Bronchial epithelial cell (primary cell): Measurements from ENCODE around the gene LCOR. TPM values are rescaled to one million over a fixed set of nuclear protein-coding genes. Genes with fewer than 3 reads are reported as not detected.
A peak's percentile ranks its signal among the peaks of the same experiment; 100 is the strongest.

Source experiments
- DNase-seq: peaks from one replicate; pipeline ENCODE4 v3.0.0-alpha.2; 2010; ENCODE audit warnings: low read depth
- FAIRE-seq: peaks from 2 replicates; lab custom pipeline; 2011; peaks lifted over from hg19 to GRCh38; lab: Jason Lieb, UNC
- H3K27me3 ChIP-seq: 2 replicates; pipeline ENCODE4 v1.5.1; 2011; ENCODE audit warnings: low read length; ENCODE audit not compliant: control insufficient read depth, insufficient read depth
- H3K36me3 ChIP-seq: 2 replicates; pipeline ENCODE4 v1.5.1; 2011; ENCODE audit warnings: low read length; ENCODE audit not compliant: control insufficient read depth, insufficient read depth
- H3K4me3 ChIP-seq: 2 replicates; pipeline ENCODE4 v1.5.1; 2011; ENCODE audit warnings: mild to moderate bottlenecking, low read depth, low read length, control low read depth
- total RNA-seq: library from RNA; depleted of rRNA; stranded (reverse); fragments of >200 nt; gene quantifications from 2 replicates; pipeline ENCODE4 v1.2.1, GENCODE V29; 2014
- TF ChIP-seq, protein P1 (sequence below): IDR thresholded peaks from 2 replicates; pipeline ENCODE4 v1.5.1; 2011; ENCODE audit warnings: mild to moderate bottlenecking, moderate library complexity, low read length, control low read depth, inconsistent platforms; ENCODE audit not compliant: insufficient read depth, severe bottlenecking

LCOR gene
- total RNA-seq, 1 donor from 2014 or later = 29.5 TPM

DNA sequence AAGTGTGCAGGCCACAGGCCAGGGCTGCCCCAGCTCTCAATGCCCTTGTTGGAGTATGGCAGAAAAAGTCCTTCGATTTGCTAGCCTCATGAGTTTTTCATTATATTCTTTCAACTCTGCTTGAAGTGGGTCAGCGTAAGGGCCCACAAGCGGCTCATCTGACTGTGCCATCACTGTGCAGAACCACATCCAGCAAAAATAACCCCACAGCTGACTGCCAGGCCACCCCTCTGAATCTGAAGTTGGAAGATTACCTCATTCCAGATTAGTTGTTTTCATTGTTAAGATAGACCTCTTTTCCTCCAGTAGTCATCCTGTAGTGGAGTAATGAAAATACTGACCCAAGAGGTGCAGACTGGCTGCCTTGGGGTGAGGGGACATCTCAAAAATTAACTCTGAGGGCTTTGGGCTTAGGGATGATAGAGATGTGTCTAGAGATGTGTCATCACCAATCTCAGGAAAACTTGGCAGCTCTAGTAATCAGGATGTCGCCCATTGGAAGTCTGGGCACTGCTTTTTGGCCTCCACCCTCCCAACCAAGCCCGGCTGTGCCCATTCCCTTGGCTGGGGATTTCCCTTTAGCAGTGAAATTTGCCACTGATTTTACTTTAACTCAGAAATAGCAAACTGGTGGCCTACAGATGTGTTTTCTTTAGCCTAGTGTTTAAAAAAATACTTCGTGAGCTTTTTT lies 164.3 kb downstream of the LCOR start:
- Histone ChIP-seq H3K27me3 (no peaks in the 10 kb centered on the region), H3K4me3 (no peak overlapping the region), H3K36me3 (no peaks in the 10 kb centered on the region)
- TF ChIP-seq, protein P1, sequence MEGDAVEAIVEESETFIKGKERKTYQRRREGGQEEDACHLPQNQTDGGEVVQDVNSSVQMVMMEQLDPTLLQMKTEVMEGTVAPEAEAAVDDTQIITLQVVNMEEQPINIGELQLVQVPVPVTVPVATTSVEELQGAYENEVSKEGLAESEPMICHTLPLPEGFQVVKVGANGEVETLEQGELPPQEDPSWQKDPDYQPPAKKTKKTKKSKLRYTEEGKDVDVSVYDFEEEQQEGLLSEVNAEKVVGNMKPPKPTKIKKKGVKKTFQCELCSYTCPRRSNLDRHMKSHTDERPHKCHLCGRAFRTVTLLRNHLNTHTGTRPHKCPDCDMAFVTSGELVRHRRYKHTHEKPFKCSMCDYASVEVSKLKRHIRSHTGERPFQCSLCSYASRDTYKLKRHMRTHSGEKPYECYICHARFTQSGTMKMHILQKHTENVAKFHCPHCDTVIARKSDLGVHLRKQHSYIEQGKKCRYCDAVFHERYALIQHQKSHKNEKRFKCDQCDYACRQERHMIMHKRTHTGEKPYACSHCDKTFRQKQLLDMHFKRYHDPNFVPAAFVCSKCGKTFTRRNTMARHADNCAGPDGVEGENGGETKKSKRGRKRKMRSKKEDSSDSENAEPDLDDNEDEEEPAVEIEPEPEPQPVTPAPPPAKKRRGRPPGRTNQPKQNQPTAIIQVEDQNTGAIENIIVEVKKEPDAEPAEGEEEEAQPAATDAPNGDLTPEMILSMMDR = no peak
- DNase-seq (no peak), FAIRE-seq (no peak)

- H3K4me3 ChIP-seq = no peak overlapping the region
- FAIRE-seq (no peak), DNase-seq (peak; percentile 47)
- no peaks in the 10 kb centered on the region for H3K36me3 ChIP-seq
- no peaks in the 10 kb centered on the region for H3K27me3 ChIP-seq
- TF ChIP-seq, protein P1 = no peak
Measured at GRCh38 chr10:96998329-96998888, 166.3 kb downstream of the LCOR start.

DNA sequence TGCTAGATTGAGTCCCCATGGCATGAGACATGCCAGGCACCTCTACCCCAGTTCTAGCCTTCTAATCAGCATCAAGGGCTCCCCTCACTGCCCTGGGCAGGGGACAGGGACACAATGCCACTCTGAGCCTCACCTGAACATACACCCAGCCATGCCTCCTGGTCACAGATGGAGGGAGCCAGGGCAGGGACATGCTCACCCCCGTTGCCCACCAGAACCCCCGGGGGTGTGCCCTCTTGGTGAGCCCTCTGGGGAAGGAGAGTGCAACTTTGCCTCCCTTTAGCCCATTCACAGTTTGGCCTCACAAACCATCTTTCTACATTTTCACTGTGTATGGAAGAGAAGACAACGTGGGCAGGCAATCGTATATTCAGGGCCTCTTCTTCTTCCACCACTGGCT lies 167.2 kb downstream of the LCOR start:
- no peaks in the 10 kb centered on the region for H3K27me3 ChIP-seq

GRCh38 chr10:96999987-97000386 lies 167.9 kb downstream of the LCOR start:
- Histone ChIP-seq H3K4me3 (no peak overlapping the region), H3K36me3 (no peaks in the 10 kb centered on the region), H3K27me3 (no peaks in the 10 kb centered on the region)
- DNase-seq (no peak), FAIRE-seq (no peak)
- TF ChIP-seq, protein P1 = no peak

More for the DNA sequence above, 167.2 kb downstream of the LCOR start:
- no peaks in the 10 kb centered on the region for H3K36me3 ChIP-seq
- DNase-seq (no peak), FAIRE-seq (no peak)
- no peak overlapping the region for H3K4me3 ChIP-seq
- TF ChIP-seq, protein P1 = no peak

GRCh38 chr10:97000487-97001182 lies 168.5 kb downstream of the LCOR start:
- TF ChIP-seq, protein P1 = no peak
- DNase-seq (peak; percentile 25), FAIRE-seq (no peak)
- no peaks in the 10 kb centered on the region for H3K36me3 ChIP-seq
- H3K27me3 ChIP-seq = no peaks in the 10 kb centered on the region
- no peak overlapping the region for H3K4me3 ChIP-seq
